ENCODE data around the gene CYP26A1.

GRCh38 chr10:93086289-93086688, 12.6 kb downstream of the CYP26A1 start:
- no peak for TF ChIP-seq CTCF (IDR thresholded peaks at IDR 0.05)
- TF ChIP-seq POLR2AphosphoS5 (IDR thresholded peaks at IDR 0.05): no peak
- no peak for TF ChIP-seq POLR2A (IDR thresholded peaks at IDR 0.05)
- TF ChIP-seq EP300 (IDR thresholded peaks at IDR 0.05): no peak

All from suprapubic skin (tissue), 4 donors.